ENCODE results near the gene HOXD8.

The HOXD8 gene

DNA sequence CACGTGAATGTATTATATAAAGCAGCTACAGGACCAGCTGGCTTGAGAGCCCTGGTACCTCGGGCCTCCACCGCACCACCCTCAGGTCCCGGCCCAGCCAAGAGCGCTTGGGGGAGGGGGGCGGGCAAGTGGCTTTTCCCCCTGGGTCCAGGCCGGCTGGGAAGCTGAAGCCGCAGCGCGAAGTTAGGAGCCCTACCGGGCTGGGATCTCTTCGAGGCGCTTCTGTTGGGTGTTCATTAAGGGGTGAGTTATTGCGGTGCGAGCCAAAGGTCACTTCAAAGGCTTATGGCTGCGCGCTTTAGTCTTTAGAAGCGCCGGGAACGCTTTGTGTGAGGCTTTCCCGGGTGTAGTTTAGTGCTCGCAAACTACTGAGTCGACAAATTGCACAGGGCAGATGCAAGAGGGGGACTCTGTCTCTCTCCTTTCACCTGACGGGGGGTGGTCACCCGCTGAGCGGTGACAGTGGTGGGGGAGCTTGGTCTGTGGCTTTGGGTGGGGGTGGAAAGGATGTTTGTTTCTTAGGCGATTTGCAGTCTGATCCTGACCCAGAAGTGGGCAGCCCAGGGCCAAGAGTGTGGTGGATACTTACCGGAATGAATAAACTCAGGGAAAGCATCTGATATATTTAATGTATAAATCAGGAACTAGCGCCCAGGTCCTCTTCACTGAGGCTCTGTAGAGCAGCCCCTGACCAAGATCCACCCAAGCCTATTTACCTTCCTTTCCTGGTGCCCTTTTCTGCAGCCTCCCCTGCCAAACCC lies 33.6 kb downstream of the HOXD8 start:
- H3K4me3 ChIP-seq (ENCODE audit: low read depth, low read length), result no peak overlapping the region
- DNase-seq (ENCODE audit: low read depth), result no peak
- TF ChIP-seq, protein P1, sequence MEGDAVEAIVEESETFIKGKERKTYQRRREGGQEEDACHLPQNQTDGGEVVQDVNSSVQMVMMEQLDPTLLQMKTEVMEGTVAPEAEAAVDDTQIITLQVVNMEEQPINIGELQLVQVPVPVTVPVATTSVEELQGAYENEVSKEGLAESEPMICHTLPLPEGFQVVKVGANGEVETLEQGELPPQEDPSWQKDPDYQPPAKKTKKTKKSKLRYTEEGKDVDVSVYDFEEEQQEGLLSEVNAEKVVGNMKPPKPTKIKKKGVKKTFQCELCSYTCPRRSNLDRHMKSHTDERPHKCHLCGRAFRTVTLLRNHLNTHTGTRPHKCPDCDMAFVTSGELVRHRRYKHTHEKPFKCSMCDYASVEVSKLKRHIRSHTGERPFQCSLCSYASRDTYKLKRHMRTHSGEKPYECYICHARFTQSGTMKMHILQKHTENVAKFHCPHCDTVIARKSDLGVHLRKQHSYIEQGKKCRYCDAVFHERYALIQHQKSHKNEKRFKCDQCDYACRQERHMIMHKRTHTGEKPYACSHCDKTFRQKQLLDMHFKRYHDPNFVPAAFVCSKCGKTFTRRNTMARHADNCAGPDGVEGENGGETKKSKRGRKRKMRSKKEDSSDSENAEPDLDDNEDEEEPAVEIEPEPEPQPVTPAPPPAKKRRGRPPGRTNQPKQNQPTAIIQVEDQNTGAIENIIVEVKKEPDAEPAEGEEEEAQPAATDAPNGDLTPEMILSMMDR (IDR thresholded peaks at IDR 0.05; ENCODE audit: insufficient read depth, low read depth, low read length, missing control alignments), result no peak

DNA sequence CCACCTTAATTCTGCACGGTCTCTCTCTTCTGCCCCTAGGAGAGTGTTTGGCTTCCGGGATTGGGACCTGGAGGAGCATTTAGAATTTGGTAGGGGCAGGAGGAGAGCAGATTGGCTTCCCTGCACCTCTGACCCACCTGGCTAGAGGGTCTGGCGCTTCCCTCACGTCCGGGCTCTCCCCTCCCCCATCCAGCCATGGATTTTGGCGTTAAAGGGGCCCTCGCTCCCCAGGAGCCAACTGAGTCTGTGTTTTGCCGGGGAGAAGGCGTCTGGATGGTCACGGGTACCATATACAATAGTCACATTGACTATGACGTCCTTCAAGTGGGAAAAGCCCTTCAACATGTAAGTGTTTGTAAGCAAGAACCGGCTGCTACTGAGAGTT lies 34.2 kb downstream of the HOXD8 start:
- TF ChIP-seq, protein P1 (IDR thresholded peaks at IDR 0.05; ENCODE audit: insufficient read depth, low read depth, low read length, missing control alignments), result no peak
- DNase-seq (ENCODE audit: low read depth), result no peak
- no peak overlapping the region for H3K4me3 ChIP-seq (ENCODE audit: low read depth, low read length)

DNA sequence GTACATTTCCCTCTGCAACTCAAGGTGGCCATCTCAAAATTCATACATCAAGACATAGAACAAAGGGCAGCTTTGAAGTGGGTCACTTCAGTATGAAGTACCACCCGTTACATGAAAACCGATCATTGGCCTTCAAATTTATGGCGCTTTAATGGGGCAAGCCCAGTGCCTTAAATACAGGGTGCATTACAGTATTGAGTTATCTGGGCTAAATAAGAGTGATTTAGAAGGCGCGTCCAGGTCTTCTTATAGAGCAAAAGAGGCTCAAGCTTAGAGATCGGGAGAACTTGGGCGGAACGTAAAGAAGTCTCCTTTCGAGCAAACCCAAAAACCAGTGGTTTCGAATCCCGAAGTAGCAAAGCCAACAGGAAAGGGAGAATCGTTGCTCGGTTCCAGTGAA lies 34.7 kb downstream of the HOXD8 start:
- H3K4me3 ChIP-seq (ENCODE audit: low read depth, low read length), result no peak overlapping the region
- no peak for DNase-seq (ENCODE audit: low read depth)
- TF ChIP-seq, protein P1 (IDR thresholded peaks at IDR 0.05; ENCODE audit: insufficient read depth, low read depth, low read length, missing control alignments), result no peak

DNA sequence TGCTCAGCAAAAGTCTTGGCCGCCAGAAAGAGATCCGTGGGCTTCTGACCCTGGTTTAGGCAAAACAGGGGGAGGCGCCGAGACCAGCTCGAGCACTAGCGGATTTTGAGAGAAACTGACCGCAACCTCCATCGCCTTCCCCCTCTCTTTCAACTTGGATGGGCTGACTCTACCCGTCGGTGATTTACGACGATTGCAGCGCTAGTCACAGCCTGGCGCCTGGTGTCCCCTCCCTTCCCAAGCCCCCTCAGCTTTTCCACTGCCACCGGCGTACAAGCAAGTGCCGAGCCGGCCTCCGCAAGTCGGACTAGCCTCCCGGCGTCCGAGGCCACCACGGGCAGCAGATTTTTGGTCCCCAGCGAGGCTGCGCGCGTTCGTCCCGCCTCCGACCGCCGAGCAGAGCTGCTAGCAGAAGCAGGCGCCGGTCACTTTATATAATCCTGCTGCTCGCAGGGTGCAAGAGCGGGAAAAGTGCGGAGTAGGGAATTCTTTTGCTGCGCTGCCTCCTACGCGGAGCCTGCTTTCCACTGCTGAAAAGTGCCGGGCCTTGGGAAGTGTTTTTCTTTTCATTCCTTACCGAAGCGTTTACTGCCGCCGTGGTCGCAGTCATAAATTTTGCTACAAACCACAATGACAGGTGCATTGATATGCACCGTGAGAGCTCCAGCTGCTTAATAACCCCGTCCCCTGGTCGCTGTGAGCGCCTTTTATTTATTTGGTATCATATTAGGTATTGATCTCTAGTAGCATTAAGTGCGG lies 35.3 kb downstream of the HOXD8 start:
- no peak for DNase-seq (ENCODE audit: low read depth)
- no peak overlapping the region for H3K4me3 ChIP-seq (ENCODE audit: low read depth, low read length)
- TF ChIP-seq, protein P1 (IDR thresholded peaks at IDR 0.05; ENCODE audit: insufficient read depth, low read depth, low read length, missing control alignments), result no peak

DNA sequence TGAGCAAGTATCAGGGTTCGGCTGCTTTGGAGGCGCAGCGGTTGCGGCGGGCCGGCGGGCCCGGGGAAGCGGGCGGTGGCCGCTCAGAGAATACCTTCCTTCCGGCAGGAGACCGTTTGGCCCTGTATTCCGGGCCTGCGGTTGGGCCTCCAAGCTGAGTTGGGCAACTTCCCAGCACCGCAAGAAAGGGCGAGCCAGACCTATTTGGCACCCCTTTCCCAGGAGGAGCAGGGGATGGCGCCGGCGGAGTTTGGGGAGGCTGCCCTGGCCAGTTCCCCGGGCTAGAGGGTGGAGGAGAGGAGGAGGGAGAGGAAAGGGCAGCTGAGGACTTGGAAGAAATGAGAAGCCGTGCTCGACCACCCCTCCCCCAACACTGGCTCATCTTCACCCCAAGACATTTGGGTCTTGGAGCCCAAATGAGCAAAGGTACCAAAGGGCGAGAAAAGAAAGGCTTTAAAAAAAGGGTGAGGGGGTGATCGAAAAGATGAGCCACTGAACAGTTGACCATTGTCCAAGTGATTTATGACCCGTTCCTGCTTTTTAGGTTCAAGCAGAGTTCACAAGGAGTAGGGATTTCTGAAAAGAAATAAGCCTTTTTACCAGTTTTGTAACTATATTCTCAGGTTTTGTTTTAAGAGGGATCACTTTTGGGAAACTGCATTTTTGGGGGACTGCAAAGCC lies 36.0 kb downstream of the HOXD8 start:
- TF ChIP-seq, protein P1 (IDR thresholded peaks at IDR 0.05; ENCODE audit: insufficient read depth, low read depth, low read length, missing control alignments), result no peak
- DNase-seq (ENCODE audit: low read depth), result no peak
- H3K4me3 ChIP-seq (ENCODE audit: low read depth, low read length), result no peak overlapping the region

DNA sequence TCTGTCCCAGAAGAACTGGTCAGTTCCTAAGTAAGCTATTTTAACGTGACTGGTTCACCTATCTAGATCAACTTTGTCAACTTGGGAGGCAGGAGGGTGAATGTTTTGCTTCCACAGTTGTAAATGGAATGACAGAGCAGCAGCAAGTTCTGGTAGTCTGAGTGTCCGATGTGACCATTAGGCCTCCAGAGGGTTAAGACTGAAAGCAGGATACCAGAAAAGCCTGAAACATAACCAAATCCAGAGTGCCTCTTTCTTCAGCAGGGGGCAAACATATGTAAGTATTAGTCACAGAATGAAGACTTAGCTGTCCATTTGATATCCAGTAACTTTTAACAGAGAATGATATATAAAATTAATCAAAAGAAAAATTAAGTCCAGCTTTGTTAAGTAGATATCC lies 36.8 kb downstream of the HOXD8 start:
- no peak for DNase-seq (ENCODE audit: low read depth)
- H3K4me3 ChIP-seq (ENCODE audit: low read depth, low read length), result no peak overlapping the region
- TF ChIP-seq, protein P1 (IDR thresholded peaks at IDR 0.05; ENCODE audit: insufficient read depth, low read depth, low read length, missing control alignments), result no peak
